HCT116 (cell line): ENCODE data around the gene GTPBP1. TPM values are rescaled to one million over a fixed set of nuclear protein-coding genes. Genes with fewer than 3 reads are reported as not detected.

Source experiments
- ATAC-seq: fragments of 200-7000 bp; cut with Tn5 transposase; 2 replicates; pipeline ENCODE4 v1.9.1; 2020; ENCODE audit warnings: mild to moderate bottlenecking, moderate library complexity
- BruUV-seq: library from RNA; stranded (reverse); fragments of 400-500 nt; replicated peaks from 2 replicates; lab custom pipeline; 2021; lab: Mats Ljungman, UMichigan
- CTCF ChIA-PET: fragments of 300-600 bp; sonication (Branson Sonifier 250); formaldehyde crosslinking; loops from one replicate; lab custom pipeline; 2021; ENCODE audit warnings: antibody characterized with exemption; lab: Charles Lee
- POLR2A ChIA-PET: fragments of 300-600, 350-600 bp; sonication (Branson Sonifier 250); formaldehyde crosslinking; loops from one replicate; lab custom pipeline; 2021; ENCODE audit warnings: antibody characterized with exemption; lab: Charles Lee
- RAD21 ChIA-PET, 2 experiments: fragments of 300-600 bp; sonication (Branson Sonifier 250); formaldehyde crosslinking; loops; one replicate each; lab custom pipeline; 2023; ENCODE audit warnings: low total read pairs in 2 of 2; ENCODE audit not compliant: uncharacterized antibody in 2 of 2, unreplicated experiment in 2 of 2, low non-redundant PET in 1 of 2; lab: Charles Lee
- DNase-seq: peaks from one replicate; pipeline ENCODE4 v3.0.0-alpha.2; 2010; ENCODE audit warnings: low read depth, low spot score
- H2AFZ ChIP-seq: fragments of 200-600 bp; shearing (Covaris generic), sonication (generic); 2 replicates; pipeline ENCODE4 v1.6.1; 2017; ENCODE audit warnings: low read depth, mixed run types, mixed read lengths, antibody characterized with exemption, low read length; ENCODE audit not compliant: poor library complexity, severe bottlenecking
- H3K27ac ChIP-seq: 2 replicates; pipeline ENCODE4 v1.5.1; 2012; ENCODE audit warnings: low read depth, low read length
- H3K27me3 ChIP-seq: fragments of 200-600 bp; sonication (generic); 2 replicates; pipeline ENCODE4 v1.6.1; 2016; ENCODE audit warnings: mixed run types, low read length, mixed read lengths; ENCODE audit not compliant: insufficient read depth
- H3K36me3 ChIP-seq, 2 experiments: fragments of 200-500 bp in 1 of 2; fragments of 200-600 bp in 1 of 2; sonication (Bioruptor generic) in 1 of 2; sonication (generic) in 1 of 2; 2 replicates each; pipeline versions ENCODE4 v1.5.1 to v1.6.1; 2014 to 2016; ENCODE audit warnings: low read length in 2 of 2, inconsistent platforms in 1 of 2, mixed read lengths in 1 of 2, mixed run types in 1 of 2; ENCODE audit not compliant: insufficient read depth in 2 of 2, control insufficient read depth in 1 of 2
- H3K4me1 ChIP-seq, 2 experiments: fragments of 200-600 bp in 1 of 2; sonication (generic) in 1 of 2; 2 replicates each; pipeline versions ENCODE4 v1.5.1 to v1.6.1; 2012 to 2017; ENCODE audit warnings: low read length in 2 of 2, inconsistent platforms in 1 of 2, mild to moderate bottlenecking in 1 of 2, mixed read lengths in 1 of 2, mixed run types in 1 of 2, moderate library complexity in 1 of 2; ENCODE audit not compliant: insufficient read depth in 2 of 2, control insufficient read depth in 1 of 2
- H3K4me2 ChIP-seq: fragments of 200-600 bp; sonication (generic); 2 replicates; pipeline ENCODE4 v1.6.1; 2017; ENCODE audit warnings: mixed run types, low read length, mixed read lengths
- H3K4me3 ChIP-seq, 2 experiments: fragments of 200-600 bp in 1 of 2; sonication (generic) in 1 of 2; replicated peaks in 1 of 2; 2 replicates each; pipeline ENCODE4 v1.5.1; 2011 to 2016; ENCODE audit warnings: low read length in 2 of 2, control low read depth in 1 of 2, low read depth in 1 of 2, mild to moderate bottlenecking in 1 of 2, mixed read lengths in 1 of 2, mixed run types in 1 of 2
- H3K79me2 ChIP-seq: fragments of 200-600 bp; sonication (generic); 2 replicates; pipeline ENCODE4 v1.6.1; 2017; ENCODE audit warnings: mild to moderate bottlenecking, mixed run types, low read length, moderate library complexity, mixed read lengths; ENCODE audit not compliant: insufficient read depth
- H3K9ac ChIP-seq: fragments of 200-600 bp; sonication (generic); 2 replicates; pipeline ENCODE4 v1.6.1; 2016; ENCODE audit warnings: low read length, mixed read lengths
- H3K9me2 ChIP-seq: fragments of 200-600 bp; sonication (generic), shearing (Covaris generic); 2 replicates; pipeline ENCODE4 v1.6.1; 2017; ENCODE audit warnings: mixed run types, mild to moderate bottlenecking, moderate library complexity; ENCODE audit not compliant: insufficient read depth
- H3K9me3 ChIP-seq, 2 experiments: fragments of 200-500 bp in 1 of 2; fragments of 200-600 bp in 1 of 2; sonication (Bioruptor generic) in 1 of 2; sonication (generic) in 1 of 2; 2 replicates each; pipeline ENCODE4 v1.6.1; 2014 to 2017; ENCODE audit warnings: low read length in 2 of 2, mixed read lengths in 2 of 2, inconsistent platforms in 1 of 2, low read depth in 1 of 2, mild to moderate bottlenecking in 1 of 2, mixed run types in 1 of 2, moderate library complexity in 1 of 2; ENCODE audit not compliant: control insufficient read depth in 1 of 2, insufficient read depth in 1 of 2
- H4K20me1 ChIP-seq: fragments of 200-600 bp; sonication (generic), shearing (Covaris generic); 2 replicates; pipeline ENCODE4 v1.6.1; 2017; ENCODE audit warnings: mixed run types, mild to moderate bottlenecking, moderate library complexity; ENCODE audit not compliant: insufficient read depth
- CBX3 ChIP-seq: IDR thresholded peaks from 2 replicates; pipeline ENCODE4 v1.6.1; 2012; ENCODE audit warnings: low read depth
- EGR1 ChIP-seq: IDR thresholded peaks from 2 replicates; pipeline ENCODE4 v1.6.1; 2012; ENCODE audit warnings: low read depth
- EZH2 ChIP-seq: fragments of 200-600 bp; sonication (generic); IDR thresholded peaks from 2 replicates; pipeline ENCODE4 v1.6.1; 2017; ENCODE audit warnings: antibody characterized with exemption, mixed run types
- FOSL1 ChIP-seq: IDR thresholded peaks from 2 replicates; pipeline ENCODE4 v1.6.1; 2012; ENCODE audit warnings: low read depth
- MAX ChIP-seq: IDR thresholded peaks from 2 replicates; pipeline ENCODE4 v1.6.1; 2012
- POLR2A ChIP-seq: IDR thresholded peaks from 2 replicates; pipeline ENCODE4 v1.7.0; 2011; ENCODE audit warnings: borderline replicate concordance; ENCODE audit not compliant: insufficient read depth, insufficient read length; ENCODE audit errors: extremely low read depth
- POLR2AphosphoS5 ChIP-seq: IDR thresholded peaks from 2 replicates; pipeline ENCODE4 v1.6.1; 2011; ENCODE audit warnings: mild to moderate bottlenecking, low read depth, low read length, moderate library complexity
- REST ChIP-seq: IDR thresholded peaks from 2 replicates; pipeline ENCODE4 v1.6.1; 2012; ENCODE audit warnings: low read depth
- SP1 ChIP-seq: IDR thresholded peaks from 2 replicates; pipeline ENCODE4 v1.6.1; 2012; ENCODE audit warnings: low read depth
- SRF ChIP-seq: IDR thresholded peaks from 2 replicates; pipeline ENCODE4 v1.6.1; 2012; ENCODE audit warnings: low read depth
- TCF7L2 ChIP-seq: IDR thresholded peaks from 2 replicates; pipeline ENCODE4 v1.7.0; 2011; ENCODE audit warnings: borderline replicate concordance, inconsistent platforms; ENCODE audit not compliant: insufficient read depth, insufficient read length; ENCODE audit errors: extremely low read depth
- YY1 ChIP-seq: IDR thresholded peaks from 2 replicates; pipeline ENCODE4 v1.6.1; 2011; ENCODE audit warnings: low read length, low read depth, moderate library complexity, mild to moderate bottlenecking; ENCODE audit not compliant: insufficient replicate concordance; ENCODE audit errors: extremely low read depth
- ZBTB33 ChIP-seq: IDR thresholded peaks from 2 replicates; pipeline ENCODE4 v1.6.1; 2011; ENCODE audit warnings: mild to moderate bottlenecking, low read length, moderate library complexity; ENCODE audit not compliant: insufficient replicate concordance; ENCODE audit errors: extremely low read depth
- intact Hi-C: fragments of 100-400 bp; cut with micrococcal nuclease; formaldehyde crosslinking; loops from 2 replicates; pipeline ENCODE4 v1.10.0; 2022
- total RNA-seq: library from RNA; stranded (reverse); gene quantifications from one replicate; pipeline ENCODE4 v1.2.1, GENCODE V29; 2021; ENCODE audit not compliant: unreplicated experiment

The GTPBP1 gene
- total RNA-seq, 1 experiment from 2014 or later, result 48.2 TPM

- ChIA-PET CTCF (no interaction called here), RAD21 (no interaction called here), POLR2A (no interaction called here)
- ATAC-seq, result no peak
- H3K4me3 ChIP-seq, result no peak overlapping the region
- DNase-seq, result no peak
- no peak overlapping the region for H3K9ac ChIP-seq
- no peaks in the 10 kb centered on the region for H4K20me1 ChIP-seq
- H2AFZ ChIP-seq, result no peak overlapping the region
- no peak overlapping the region for H3K27ac ChIP-seq
- H3K4me1 ChIP-seq, result peaks cover 32 to 43% of the 10 kb centered on the region in 2 experiments
- H3K79me2 ChIP-seq, result no peaks in the 10 kb centered on the region
- no peaks in the 10 kb centered on the region for H3K9me2 ChIP-seq
- TF ChIP-seq CBX3 (no peak), SRF (no peak), POLR2AphosphoS5 (no peak)
- H3K9me3 ChIP-seq, result no peaks in the 10 kb centered on the region
- BruUV-seq, result no TSS peak
- H3K27me3 ChIP-seq, result no peaks in the 10 kb centered on the region
- H3K4me2 ChIP-seq, result no peak overlapping the region
- no peaks in the 10 kb centered on the region for H3K36me3 ChIP-seq
- intact Hi-C loops, result no loop called here
These were observed 55.7 kb downstream of the GTPBP1 start for GRCh38 chr22:38761202-38762162.

- no TSS peak for BruUV-seq
- intact Hi-C loops, result no loop called here
- RAD21 ChIA-PET, result no interaction called here
- DNase-seq (no peak), ATAC-seq (no peak)
- no peak overlapping the region for H3K9ac ChIP-seq
- H3K36me3 ChIP-seq, result no peaks in the 10 kb centered on the region
- peaks cover 26 to 34% of the 10 kb centered on the region in 2 experiments for H3K4me1 ChIP-seq
- H3K9me3 ChIP-seq, result no peaks in the 10 kb centered on the region
- no peak overlapping the region for H3K4me3 ChIP-seq
- CTCF ChIA-PET, result no interaction called here
- POLR2A ChIA-PET, result interaction anchor here (0.6 kb wide), 1 partner anchor 91 kb away, joined by 5 read pairs; no protein-coding TSS in a partner anchor
- no peaks in the 10 kb centered on the region for H3K27me3 ChIP-seq
- H3K4me2 ChIP-seq, result no peak overlapping the region
- no peaks in the 10 kb centered on the region for H4K20me1 ChIP-seq
- no peaks in the 10 kb centered on the region for H3K9me2 ChIP-seq
- no peak overlapping the region for H2AFZ ChIP-seq
- H3K27ac ChIP-seq, result no peak overlapping the region
- no peaks in the 10 kb centered on the region for H3K79me2 ChIP-seq
- TF ChIP-seq POLR2A (no peak), SRF (no peak), TCF7L2 (no peak), ZBTB33 (no peak), EGR1 (no peak), EZH2 (no peak), YY1 (no peak), FOSL1 (no peak), MAX (no peak), SP1 (no peak), REST (no peak)
These were observed 56.8 kb downstream of the GTPBP1 start for GRCh38 chr22:38762551-38762983.
